Neuronal stem cell (in vitro differentiated cells): Measurements from ENCODE around the gene GFOD2. TPM values are rescaled to one million over a fixed set of nuclear protein-coding genes. Genes with fewer than 3 reads are reported as not detected.

Experiments
- DNase-seq: peaks from one replicate; pipeline ENCODE4 v3.0.0-alpha.2; 2013; ENCODE audit warnings: low spot score
- H2AFZ ChIP-seq: one replicate; pipeline ENCODE4 v1.6.1; 2013; ENCODE audit warnings: mild to moderate bottlenecking, low read length, inconsistent platforms
- H2AK5ac ChIP-seq: 2 replicates; pipeline ENCODE4 v1.6.1; 2013; ENCODE audit warnings: low read depth, mild to moderate bottlenecking, inconsistent platforms, low read length, moderate library complexity, mixed read lengths
- H2BK120ac ChIP-seq: 2 replicates; pipeline ENCODE4 v1.6.1; 2013; ENCODE audit warnings: low read depth, mild to moderate bottlenecking, inconsistent platforms, low read length, moderate library complexity, mixed read lengths
- H2BK12ac ChIP-seq: one replicate; pipeline ENCODE4 v1.6.1; 2013; ENCODE audit warnings: low read length, inconsistent platforms
- H2BK15ac ChIP-seq: 2 replicates; pipeline ENCODE4 v1.6.1; 2013; ENCODE audit warnings: mild to moderate bottlenecking, low read length, inconsistent platforms, mixed read lengths
- H2BK5ac ChIP-seq: one replicate; pipeline ENCODE4 v1.6.1; 2013; ENCODE audit warnings: inconsistent platforms, mild to moderate bottlenecking, low read length, moderate library complexity
- H3K14ac ChIP-seq: one replicate; pipeline ENCODE4 v1.6.1; 2013; ENCODE audit warnings: low read length, inconsistent platforms
- H3K18ac ChIP-seq: 2 replicates; pipeline ENCODE4 v1.6.1; 2013; ENCODE audit warnings: low read length, inconsistent platforms
- H3K23ac ChIP-seq: 2 replicates; pipeline ENCODE4 v1.6.1; 2013; ENCODE audit warnings: low read depth, mild to moderate bottlenecking, mixed read lengths, low read length, inconsistent platforms; ENCODE audit not compliant: poor library complexity
- H3K27ac ChIP-seq: replicated peaks from 3 replicates; pipeline ENCODE4 v1.5.1; 2013; ENCODE audit warnings: low read length, inconsistent platforms
- H3K27me3 ChIP-seq, 3 experiments: 2 replicates each; pipeline ENCODE4 v1.6.1; 2013; ENCODE audit warnings: low read length in 3 of 3, mild to moderate bottlenecking in 2 of 3, inconsistent platforms in 1 of 3, low read depth in 1 of 3, mixed read lengths in 1 of 3, moderate library complexity in 1 of 3; ENCODE audit not compliant: control insufficient read depth in 3 of 3, insufficient read depth in 3 of 3
- H3K36me3 ChIP-seq, 2 donors: replicated peaks in 1 of 2; 2 replicates each; pipeline ENCODE4 v1.6.1; 2013; ENCODE audit warnings: low read length in 2 of 2; ENCODE audit not compliant: control insufficient read depth in 2 of 2, insufficient read depth in 2 of 2
- H3K4ac ChIP-seq: 2 replicates; pipeline ENCODE4 v1.6.1; 2013; ENCODE audit warnings: inconsistent platforms, mild to moderate bottlenecking, low read length, moderate library complexity
- H3K4me1 ChIP-seq, 2 donors: 1 replicate in 1 of 2; 2 replicates in 1 of 2; pipeline ENCODE4 v1.6.1; 2013; ENCODE audit warnings: low read length in 2 of 2, low read depth in 1 of 2; ENCODE audit not compliant: control insufficient read depth in 2 of 2, insufficient read depth in 1 of 2
- H3K4me2 ChIP-seq: one replicate; pipeline ENCODE4 v1.6.1; 2013; ENCODE audit warnings: mild to moderate bottlenecking, low read length, inconsistent platforms; ENCODE audit not compliant: insufficient read depth, poor library complexity, severe bottlenecking
- H3K4me3 ChIP-seq, 2 donors: 2 replicates each; pipeline ENCODE4 v1.5.1; 2013; ENCODE audit warnings: low read length in 2 of 2, mild to moderate bottlenecking in 2 of 2, inconsistent platforms in 1 of 2, moderate library complexity in 1 of 2
- H3K79me1 ChIP-seq: one replicate; pipeline ENCODE4 v1.6.1; 2013; ENCODE audit warnings: low read depth, mild to moderate bottlenecking, inconsistent platforms, low read length, moderate library complexity
- H3K9ac ChIP-seq: one replicate; pipeline ENCODE4 v1.6.1; 2013; ENCODE audit warnings: mild to moderate bottlenecking, low read depth, low read length, inconsistent platforms; ENCODE audit not compliant: poor library complexity
- H3K9me3 ChIP-seq, 2 donors: replicated peaks in 1 of 2; 2 replicates each; pipeline versions ENCODE3 to v1.6.1; 2013; ENCODE audit warnings: low read length in 2 of 2, mild to moderate bottlenecking in 2 of 2, inconsistent platforms in 1 of 2, low read depth in 1 of 2, mixed read lengths in 1 of 2, moderate library complexity in 1 of 2; ENCODE audit not compliant: control insufficient read depth in 2 of 2, insufficient read depth in 1 of 2
- H4K8ac ChIP-seq: one replicate; pipeline ENCODE4 v1.6.1; 2013; ENCODE audit warnings: low read depth, mild to moderate bottlenecking, inconsistent platforms, low read length, moderate library complexity
- H4K91ac ChIP-seq: one replicate; pipeline ENCODE4 v1.6.1; 2013; ENCODE audit warnings: low read length, low read depth, mild to moderate bottlenecking, inconsistent platforms; ENCODE audit not compliant: poor library complexity
- WGBS, 2 donors: extraction: QIAGEN DNeasy Blood & Tissue Kit; methylation state at CpG; one replicate each; pipeline ENCODE4 v1.1.7; 2013; ENCODE audit warnings: missing lambda C conversion rate in 2 of 2, mixed read lengths in 1 of 2; ENCODE audit not compliant: insufficient read length in 2 of 2, insufficient replicate concordance in 1 of 2; ENCODE audit errors: extremely low coverage in 2 of 2; 5-methylcytosine and 5-hydroxymethylcytosine counted together
- polyA plus RNA-seq, 2 experiments: library from polyadenylated mRNA; stranded (reverse); fragments of 200-250 nt; gene quantifications; one replicate each; pipeline ENCODE4 v1.2.3, GENCODE V29; 2013

Gene GFOD2
- polyA plus RNA-seq (2013, experiment 1 of 2) = 19.6 TPM
- polyA plus RNA-seq (2013, experiment 2 of 2) = 19.2 TPM

GRCh38 chr16:67719048-67719777, at the start of gene GFOD2:
GFOD2 (minus strand) TSS chr16:67719316; CDS start chr16:67685715, 33,601 bp downstream.
- peak; percentile 97 for DNase-seq
- H2BK120ac ChIP-seq = no peak within 1 kb of the TSS
- H3K27me3 ChIP-seq = no peaks in the 10 kb centered on the region
- H3K4me2 ChIP-seq = peak within 1 kb of the TSS; percentile 81
- H2AFZ ChIP-seq = peak within 1 kb of the TSS; percentile 94
- H3K4ac ChIP-seq = no peak within 1 kb of the TSS
- no CpG with 5 or more reads among the region's 59 CpGs for whole genome bisulfite sequencing, 2 donors
- no peak within 1 kb of the TSS for H4K91ac ChIP-seq
- H3K36me3 ChIP-seq = peaks cover 4 to 30% of the 10 kb centered on the region in 2 donors
- H3K4me1 ChIP-seq = peaks cover 6 to 7% of the 10 kb centered on the region in 2 donors
- H2BK15ac ChIP-seq = no peak within 1 kb of the TSS
- no peak within 1 kb of the TSS for H2BK5ac ChIP-seq
- H3K27ac ChIP-seq = no peak within 1 kb of the TSS
- peak within 1 kb of the TSS; percentile 49 for H2AK5ac ChIP-seq
- H3K4me3 ChIP-seq = peak within 1 kb of the TSS; percentile 82 to 96
- H3K9me3 ChIP-seq = no peaks in the 10 kb centered on the region
- H3K79me1 ChIP-seq = no peaks in the 10 kb centered on the region
- H3K9ac ChIP-seq = peak within 1 kb of the TSS; percentile 93
- H3K18ac ChIP-seq = peak within 1 kb of the TSS; percentile 97
- peak within 1 kb of the TSS; percentile 97 for H3K14ac ChIP-seq
- H2BK12ac ChIP-seq = no peak within 1 kb of the TSS
- peak within 1 kb of the TSS; percentile 87 for H3K23ac ChIP-seq
- H4K8ac ChIP-seq = no peak within 1 kb of the TSS

GRCh38 chr16:67767953-67768352, 48.8 kb upstream of the GFOD2 start:
- H2BK5ac ChIP-seq = no peak overlapping the region
- H3K18ac ChIP-seq = no peak overlapping the region
- H4K91ac ChIP-seq = no peak overlapping the region
- H3K4me3 ChIP-seq = no peak overlapping the region
- no peaks in the 10 kb centered on the region for H3K9me3 ChIP-seq
- no peak overlapping the region for H4K8ac ChIP-seq
- no peak overlapping the region for H3K4ac ChIP-seq
- no peak overlapping the region for H2AK5ac ChIP-seq
- no peak overlapping the region for H3K4me2 ChIP-seq
- no peak overlapping the region for H3K23ac ChIP-seq
- H3K14ac ChIP-seq = no peak overlapping the region
- H3K4me1 ChIP-seq = peaks cover 0 to 7% of the 10 kb centered on the region in 2 donors
- no peak overlapping the region for H2BK12ac ChIP-seq
- no peaks in the 10 kb centered on the region for H3K27me3 ChIP-seq
- WGBS, 2 donors = no CpG with 5 or more reads among the region's 7 CpGs
- peaks cover 5 to 41% of the 10 kb centered on the region in 2 donors for H3K36me3 ChIP-seq
- DNase-seq = no peak
- H2BK15ac ChIP-seq = no peak overlapping the region
- no peak overlapping the region for H3K9ac ChIP-seq
- no peak overlapping the region for H2AFZ ChIP-seq
- no peak overlapping the region for H2BK120ac ChIP-seq
- H3K79me1 ChIP-seq = peaks cover 2% of the 10 kb centered on the region
- no peak overlapping the region for H3K27ac ChIP-seq

- Histone ChIP-seq H3K9ac (no peak overlapping the region), H2AK5ac (no peak overlapping the region), H4K8ac (no peak overlapping the region), H3K79me1 (peaks cover 4% of the 10 kb centered on the region), H3K23ac (no peak overlapping the region), H3K9me3 (no peaks in the 10 kb centered on the region), H3K27me3 (no peaks in the 10 kb centered on the region), H3K36me3 (peaks cover 5 to 40% of the 10 kb centered on the region in 2 donors), H3K14ac (no peak overlapping the region), H3K4me1 (peaks cover 0 to 7% of the 10 kb centered on the region in 2 donors), H3K4me2 (no peak overlapping the region), H2BK120ac (no peak overlapping the region), H3K4me3 (no peak overlapping the region), H2AFZ (no peak overlapping the region), H2BK15ac (no peak overlapping the region), H3K27ac (no peak overlapping the region), H2BK5ac (no peak overlapping the region), H3K4ac (no peak overlapping the region), H3K18ac (no peak overlapping the region), H4K91ac (no peak overlapping the region), H2BK12ac (no peak overlapping the region)
- no peak for DNase-seq
- no CpG with 5 or more reads among the region's 4 CpGs for WGBS, 2 donors
These were observed 47.2 kb upstream of the GFOD2 start for GRCh38 chr16:67766291-67766690.

- no peak overlapping the region for H4K91ac ChIP-seq
- peaks cover 0 to 7% of the 10 kb centered on the region in 2 donors for H3K4me1 ChIP-seq
- WGBS, 2 donors = no CpG with 5 or more reads among the region's 7 CpGs
- no peak overlapping the region for H2BK15ac ChIP-seq
- H3K18ac ChIP-seq = no peak overlapping the region
- no peaks in the 10 kb centered on the region for H3K27me3 ChIP-seq
- peaks cover 4% of the 10 kb centered on the region for H3K79me1 ChIP-seq
- no peak overlapping the region for H3K23ac ChIP-seq
- no peak overlapping the region for H2AK5ac ChIP-seq
- H3K4me3 ChIP-seq = no peak overlapping the region
- no peak overlapping the region for H3K4me2 ChIP-seq
- no peaks in the 10 kb centered on the region for H3K9me3 ChIP-seq
- no peak overlapping the region for H4K8ac ChIP-seq
- no peak overlapping the region for H2BK120ac ChIP-seq
- no peak overlapping the region for H3K14ac ChIP-seq
- peaks cover 4 to 39% of the 10 kb centered on the region in 2 donors for H3K36me3 ChIP-seq
- H2AFZ ChIP-seq = no peak overlapping the region
- no peak overlapping the region for H3K27ac ChIP-seq
- H3K9ac ChIP-seq = no peak overlapping the region
- no peak overlapping the region for H3K4ac ChIP-seq
- no peak for DNase-seq
- H2BK12ac ChIP-seq = no peak overlapping the region
- H2BK5ac ChIP-seq = no peak overlapping the region
These were observed 45.1 kb upstream of the GFOD2 start for GRCh38 chr16:67764158-67764667.
